ENCODE data around the gene CACNA1D. TPM values are rescaled to one million over a fixed set of nuclear protein-coding genes. Genes with fewer than 3 reads are reported as not detected.

The CACNA1D gene
- total RNA-seq, 4 donors from 2014 or later: 12.7 to 98.9 (median 25.0) TPM

GRCh38 chr3:53764026-53764775, 269.8 kb downstream of the CACNA1D start:
- no peak for DNase-seq
- Histone ChIP-seq H3K27me3 (no peaks in the 10 kb centered on the region), H3K27ac (no peak overlapping the region), H3K36me3 (no peaks in the 10 kb centered on the region), H3K4me3 (no peak overlapping the region), H3K9me3 (no peaks in the 10 kb centered on the region), H3K4me1 (no peaks in the 10 kb centered on the region)
- TF ChIP-seq POLR2A (IDR thresholded peaks at IDR 0.05) (no peak), CTCF (IDR thresholded peaks at IDR 0.05) (no peak), POLR2AphosphoS5 (IDR thresholded peaks at IDR 0.05) (no peak), EP300 (IDR thresholded peaks at IDR 0.05; ENCODE audit: low read depth) (no peak)
- 62 to 70% methylated on average over 2 to 9 of the region's 14 CpGs for WGBS, 2 donors (ENCODE audit: low coverage in 1 of 2)
- intact Hi-C loops (cut with DNase I; ENCODE audit: low total_unique reads) (no loop called here), in situ Hi-C loops (cut with MboI; ENCODE audit: low pct_ligation_motif_present in 1 of 4, low pct_unique_long_range_greater_than_20kb in 1 of 4, low sequenced_read_pairs in 3 of 4) (no loop called here)

- DNase-seq: no peak
- no peaks in the 10 kb centered on the region for H3K4me1 ChIP-seq
- intact Hi-C loops (cut with DNase I; ENCODE audit: low total_unique reads) (no loop called here), in situ Hi-C loops (cut with MboI; ENCODE audit: low pct_ligation_motif_present in 1 of 4, low pct_unique_long_range_greater_than_20kb in 1 of 4, low sequenced_read_pairs in 3 of 4) (no loop called here)
- H3K36me3 ChIP-seq: no peaks in the 10 kb centered on the region
- TF ChIP-seq POLR2A (IDR thresholded peaks at IDR 0.05): no peak
- TF ChIP-seq CTCF (IDR thresholded peaks at IDR 0.05): no peak
- no peak for TF ChIP-seq POLR2AphosphoS5 (IDR thresholded peaks at IDR 0.05)
- no peak for TF ChIP-seq EP300 (IDR thresholded peaks at IDR 0.05; ENCODE audit: low read depth)
- no peak overlapping the region for H3K27ac ChIP-seq
- H3K9me3 ChIP-seq: no peaks in the 10 kb centered on the region
- no peak overlapping the region for H3K4me3 ChIP-seq
- H3K27me3 ChIP-seq: no peaks in the 10 kb centered on the region
- 82 to 83% methylated on average over 4 to 5 of the region's 5 CpGs for WGBS, 2 donors (ENCODE audit: low coverage in 1 of 2)
These were observed 271.3 kb downstream of the CACNA1D start for GRCh38 chr3:53765753-53766152.

- TF ChIP-seq POLR2AphosphoS5 (IDR thresholded peaks at IDR 0.05) (no peak), POLR2A (IDR thresholded peaks at IDR 0.05) (no peak), CTCF (IDR thresholded peaks at IDR 0.05) (no peak), EP300 (IDR thresholded peaks at IDR 0.05; ENCODE audit: low read depth) (no peak)
- DNase-seq: no peak
These were observed 272.3 kb downstream of the CACNA1D start for GRCh38 chr3:53766706-53767105.

GRCh38 chr3:53768478-53769459, 274.4 kb downstream of the CACNA1D start:
- Histone ChIP-seq H3K27me3 (no peaks in the 10 kb centered on the region), H3K4me3 (no peak overlapping the region), H3K36me3 (no peaks in the 10 kb centered on the region), H3K9me3 (no peaks in the 10 kb centered on the region), H3K4me1 (no peaks in the 10 kb centered on the region), H3K27ac (no peak overlapping the region)
- intact Hi-C loops (cut with DNase I; ENCODE audit: low total_unique reads): no loop called here
- TF ChIP-seq CTCF (IDR thresholded peaks at IDR 0.05) (no peak), POLR2AphosphoS5 (IDR thresholded peaks at IDR 0.05) (no peak), EP300 (IDR thresholded peaks at IDR 0.05; ENCODE audit: low read depth) (no peak), POLR2A (IDR thresholded peaks at IDR 0.05) (no peak)
- WGBS, 2 donors (ENCODE audit: low coverage in 1 of 2): 38 to 76% methylated on average over 1 to 12 of the region's 12 CpGs
- DNase-seq: no peak
- in situ Hi-C loops (cut with MboI; ENCODE audit: low pct_ligation_motif_present in 1 of 4, low pct_unique_long_range_greater_than_20kb in 1 of 4, low sequenced_read_pairs in 3 of 4): no loop called here

More at GRCh38 chr3:53766706-53767105, 272.3 kb downstream of the CACNA1D start:
- Histone ChIP-seq H3K4me1 (no peaks in the 10 kb centered on the region), H3K9me3 (no peaks in the 10 kb centered on the region), H3K27me3 (no peaks in the 10 kb centered on the region), H3K4me3 (no peak overlapping the region), H3K27ac (no peak overlapping the region), H3K36me3 (no peaks in the 10 kb centered on the region)
- intact Hi-C loops (cut with DNase I; ENCODE audit: low total_unique reads) (no loop called here), in situ Hi-C loops (cut with MboI; ENCODE audit: low pct_ligation_motif_present in 1 of 4, low pct_unique_long_range_greater_than_20kb in 1 of 4, low sequenced_read_pairs in 3 of 4) (no loop called here)
- 80 to 86% methylated on average over 1 to 7 of the region's 7 CpGs for WGBS, 2 donors (ENCODE audit: low coverage in 1 of 2)
